ENCODE measurements around the gene ADGRL3.

DNA sequence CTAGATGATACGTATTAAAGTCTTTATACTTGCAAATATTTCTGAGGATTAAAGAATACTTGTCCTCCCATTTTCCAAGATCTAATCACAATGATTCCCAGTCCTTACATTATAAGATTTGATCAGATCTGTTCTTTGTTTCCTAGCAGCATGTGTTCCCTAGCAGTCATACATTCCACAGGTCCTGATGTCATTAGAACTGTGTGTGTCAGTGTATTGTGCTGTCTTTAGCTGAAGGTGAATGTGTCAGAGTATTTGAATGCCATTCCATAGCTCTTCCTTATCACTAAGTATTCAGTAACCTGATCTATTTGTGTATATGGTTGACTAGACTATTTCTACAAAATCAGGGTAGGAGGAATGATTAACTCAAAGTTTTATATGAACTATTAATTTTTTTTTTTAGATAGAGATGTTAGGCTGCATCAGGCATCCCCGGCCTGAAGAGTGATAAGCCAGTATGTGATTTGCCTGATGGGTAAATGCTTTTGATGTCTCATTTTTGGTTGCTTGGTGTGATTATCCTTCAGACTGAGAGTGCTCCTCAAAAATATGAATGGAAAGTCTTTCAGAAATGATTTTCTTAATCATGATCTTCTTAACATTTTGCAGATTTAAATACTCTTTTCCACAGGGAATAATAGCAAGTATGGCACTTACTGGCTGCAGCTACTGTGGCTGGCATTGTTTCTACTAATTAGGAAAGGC, 4.4 kb downstream of the ADGRL3 start:
- no peak for TF ChIP-seq POLR2A (IDR thresholded peaks at IDR 0.05; ENCODE audit: low read length)
- no peak for TF ChIP-seq GATA1 (IDR thresholded peaks at IDR 0.05; ENCODE audit: low read depth, low read length)

All from erythroblast (primary cell).